H1 (cell line): ENCODE data around the gene STX4. TPM values are rescaled to one million over a fixed set of nuclear protein-coding genes. Genes with fewer than 3 reads are reported as not detected.
A peak's percentile ranks its signal among the peaks of the same experiment; 100 is the strongest.

Experiments used
- CTCF ChIA-PET: fragments of 300-600 bp; sonication (Branson Sonifier 250); formaldehyde crosslinking; loops from one replicate; lab custom pipeline; 2021; ENCODE audit not compliant: partially characterized antibody; lab: Charles Lee
- POLR2A ChIA-PET: fragments of 300-600 bp; sonication (Branson Sonifier 250); formaldehyde crosslinking; loops from one replicate; lab custom pipeline; 2021; ENCODE audit warnings: inconsistent platforms; ENCODE audit not compliant: partially characterized antibody; lab: Charles Lee
- DNase-seq, 2 experiments: peaks; one replicate each; pipeline versions ENCODE4 v3.0.0 to v3.0.0-alpha.2; 2010 to 2022; ENCODE audit warnings: low spot score in 2 of 2, low read depth in 1 of 2, mixed read lengths in 1 of 2
- FAIRE-seq: peaks from 2 replicates; lab custom pipeline; 2011; peaks lifted over from hg19 to GRCh38; lab: Jason Lieb, UNC
- H2AFZ ChIP-seq: 2 replicates; pipeline ENCODE4 v1.8.1; 2012; ENCODE audit warnings: low read length, inconsistent platforms
- H2AK5ac ChIP-seq: 2 replicates; pipeline ENCODE4 v1.6.1; 2013; ENCODE audit warnings: low read depth, low read length
- H2BK120ac ChIP-seq: replicated peaks from 2 replicates; pipeline ENCODE3; 2013; ENCODE audit warnings: low read depth, low read length, inconsistent platforms
- H2BK12ac ChIP-seq: 2 replicates; pipeline ENCODE4 v1.6.1; 2013; ENCODE audit warnings: low read depth, low read length
- H2BK15ac ChIP-seq: 2 replicates; pipeline ENCODE4 v1.6.1; 2013; ENCODE audit warnings: low read length
- H2BK20ac ChIP-seq: 2 replicates; pipeline ENCODE4 v1.6.1; 2013; ENCODE audit warnings: low read length
- H2BK5ac ChIP-seq: 2 replicates; pipeline ENCODE4 v1.6.1; 2013; ENCODE audit warnings: low read depth, low read length
- H3K14ac ChIP-seq: 2 replicates; pipeline ENCODE4 v1.6.1; 2013; ENCODE audit warnings: inconsistent platforms; ENCODE audit not compliant: insufficient read length
- H3K18ac ChIP-seq: 2 replicates; pipeline ENCODE4 v1.6.1; 2013; ENCODE audit warnings: low read length; ENCODE audit errors: extremely low read depth
- H3K23ac ChIP-seq: 2 replicates; pipeline ENCODE4 v1.6.1; 2013; ENCODE audit warnings: inconsistent platforms; ENCODE audit not compliant: insufficient read length
- H3K23me2 ChIP-seq: 2 replicates; pipeline ENCODE4 v1.6.1; 2013; ENCODE audit warnings: low read depth, low read length
- H3K27ac ChIP-seq: 2 replicates; pipeline ENCODE4 v1.6.1; 2011; ENCODE audit warnings: low read depth, low read length, inconsistent platforms
- H3K27me3 ChIP-seq, 4 experiments: replicated peaks in 1 of 4; 1 replicate in 1 of 4; 2 replicates in 3 of 4; pipeline versions ENCODE4 v1.6.1 to v1.8.1; 2011 to 2013; ENCODE audit warnings: low read length in 3 of 4, mild to moderate bottlenecking in 3 of 4, inconsistent platforms in 2 of 4, mixed read lengths in 2 of 4, moderate library complexity in 1 of 4; ENCODE audit not compliant: control insufficient read depth in 3 of 4, insufficient read depth in 3 of 4; ENCODE audit errors: extremely low read depth in 1 of 4
- H3K36me3 ChIP-seq, 4 experiments: 2 replicates each; pipeline versions ENCODE4 v1.6.1 to v1.8.1; 2011 to 2013; ENCODE audit warnings: mild to moderate bottlenecking in 4 of 4, low read length in 3 of 4, moderate library complexity in 2 of 4, control low read depth in 1 of 4, inconsistent platforms in 1 of 4; ENCODE audit not compliant: insufficient read depth in 4 of 4, control insufficient read depth in 2 of 4
- H3K4ac ChIP-seq: replicated peaks from 2 replicates; pipeline ENCODE3; 2013; ENCODE audit warnings: low read length, low read depth, mixed read lengths, inconsistent platforms; ENCODE audit not compliant: insufficient read length
- H3K4me1 ChIP-seq, 4 experiments: replicated peaks in 1 of 4; 1 replicate in 1 of 4; 2 replicates in 3 of 4; pipeline versions ENCODE4 v1.6.1 to v1.8.1; 2011 to 2013; ENCODE audit warnings: low read length in 3 of 4, inconsistent platforms in 2 of 4, mixed read lengths in 1 of 4; ENCODE audit not compliant: insufficient read depth in 4 of 4, control insufficient read depth in 3 of 4
- H3K4me2 ChIP-seq, 2 experiments: 2 replicates each; pipeline versions ENCODE4 v1.6.1 to v1.8.1; 2011 to 2013; ENCODE audit warnings: low read depth in 2 of 2, low read length in 2 of 2, control low read depth in 1 of 2, inconsistent platforms in 1 of 2, mild to moderate bottlenecking in 1 of 2; ENCODE audit not compliant: insufficient read depth in 1 of 2
- H3K4me3 ChIP-seq, 4 experiments: fragments of 200-600, 300-600 bp in 1 of 4; sonication (generic), shearing (Covaris generic), sonication (Bioruptor Twin) in 1 of 4; 2 replicates each; pipeline versions ENCODE4 v1.5.1 to v1.8.1; 2011 to 2016; ENCODE audit warnings: low read length in 4 of 4, low read depth in 3 of 4, control low read depth in 2 of 4, inconsistent platforms in 2 of 4, mild to moderate bottlenecking in 2 of 4, mixed read lengths in 1 of 4, moderate library complexity in 1 of 4; ENCODE audit not compliant: insufficient read depth in 2 of 4; ENCODE audit errors: extremely low read depth in 1 of 4
- H3K56ac ChIP-seq: replicated peaks from 2 replicates; pipeline ENCODE3; 2013; ENCODE audit warnings: low read depth, mild to moderate bottlenecking, mixed read lengths, low read length, inconsistent platforms; ENCODE audit not compliant: insufficient read length
- H3K79me1 ChIP-seq: 2 replicates; pipeline ENCODE4 v1.6.1; 2013; ENCODE audit warnings: low read depth, low read length, control low read depth
- H3K79me2 ChIP-seq, 2 experiments: 2 replicates each; pipeline versions ENCODE4 v1.6.1 to v1.8.1; 2012 to 2013; ENCODE audit warnings: low read length in 2 of 2, mild to moderate bottlenecking in 2 of 2, inconsistent platforms in 1 of 2; ENCODE audit not compliant: insufficient read depth in 2 of 2, control insufficient read depth in 1 of 2
- H3K9ac ChIP-seq, 4 experiments: replicated peaks in 1 of 4; 1 replicate in 1 of 4; 2 replicates in 3 of 4; pipeline versions ENCODE4 v1.6.1 to v1.8.1; 2011 to 2013; ENCODE audit warnings: low read depth in 3 of 4, low read length in 3 of 4, control low read depth in 2 of 4, mild to moderate bottlenecking in 2 of 4, moderate library complexity in 2 of 4, inconsistent platforms in 1 of 4; ENCODE audit errors: extremely low read depth in 1 of 4
- H3K9me3 ChIP-seq, 2 experiments: 2 replicates each; pipeline versions ENCODE4 v1.6.1 to v1.8.1; 2012 to 2013; ENCODE audit warnings: mild to moderate bottlenecking in 2 of 2, moderate library complexity in 2 of 2, control low read depth in 1 of 2, inconsistent platforms in 1 of 2, low read depth in 1 of 2, low read length in 1 of 2, mixed read lengths in 1 of 2; ENCODE audit not compliant: insufficient read depth in 2 of 2
- H4K20me1 ChIP-seq, 2 experiments: replicated peaks in 1 of 2; 2 replicates each; pipeline versions ENCODE3 to v1.8.1; 2011 to 2013; ENCODE audit warnings: inconsistent platforms in 2 of 2, low read length in 2 of 2, mild to moderate bottlenecking in 1 of 2; ENCODE audit not compliant: insufficient read depth in 2 of 2, control insufficient read depth in 1 of 2
- H4K5ac ChIP-seq: 2 replicates; pipeline ENCODE4 v1.6.1; 2013; ENCODE audit warnings: low read length, low read depth, mixed read lengths, inconsistent platforms; ENCODE audit not compliant: insufficient read length
- H4K8ac ChIP-seq: 2 replicates; pipeline ENCODE4 v1.8.0; 2013; ENCODE audit warnings: mild to moderate bottlenecking, moderate library complexity, low read length, inconsistent platforms; ENCODE audit not compliant: insufficient read depth; ENCODE audit errors: extremely low read depth
- H4K91ac ChIP-seq: replicated peaks from 2 replicates; pipeline ENCODE3; 2013; ENCODE audit warnings: low read length, mixed read lengths, inconsistent platforms; ENCODE audit not compliant: insufficient read length
- CEBPB ChIP-seq: IDR thresholded peaks from 2 replicates; pipeline ENCODE4 v1.6.1; 2012; ENCODE audit warnings: low read depth, low read length
- POLR2A ChIP-seq, 2 experiments: IDR thresholded peaks; 1 replicate in 1 of 2; 2 replicates in 1 of 2; pipeline ENCODE4 v1.6.1; 2011; ENCODE audit warnings: low read depth in 2 of 2, low read length in 2 of 2, mild to moderate bottlenecking in 2 of 2; ENCODE audit errors: control extremely low read depth in 1 of 2
- WGBS, 2 experiments: shearing (Covaris generic) in 1 of 2; methylation state at CpG; one replicate each; pipeline versions ENCODE4 v1.1.6 to v1.1.7; 2013 to 2015; ENCODE audit warnings: low lambda C conversion rate in 2 of 2, mixed read lengths in 2 of 2, inconsistent platforms in 1 of 2, low coverage in 1 of 2, missing lambda C conversion rate in 1 of 2; ENCODE audit not compliant: insufficient replicate concordance in 2 of 2, insufficient coverage in 1 of 2, insufficient read length in 1 of 2; ENCODE audit errors: extremely low coverage in 1 of 2, missing lambda C conversion rate in 1 of 2; 5-methylcytosine and 5-hydroxymethylcytosine counted together
- polyA plus RNA-seq, 7 experiments: library from polyadenylated mRNA; depleted of rRNA in 3 of 7; stranded (reverse) in 5 of 7; unstranded in 2 of 7; fragments of >200 nt in 5 of 7; fragments of 200-250 nt in 2 of 7; gene quantifications; 1 replicate in 5 of 7; 2 replicates in 1 of 7; 4 replicates in 1 of 7; pipeline versions ENCODE4 v1.2.1 to v1.2.3, GENCODE V29; 2011 to 2013; ENCODE audit warnings: missing spikeins in 2 of 7, mixed read lengths in 2 of 7
- total RNA-seq: library from RNA; stranded (reverse); fragmentation: NEBNext Ultra II Directional; extraction: Animal tissue kit (Norgen Biotek cat#: 25700); gene quantifications from 2 replicates; pipeline ENCODE4 v1.2.1, GENCODE V29; 2021

Gene STX4
- total and polyA plus RNA-seq, 2 of the 8 experiments (the other 6 are each of a cell fraction or from before 2014, with no cell fraction given), result 25.8 to 32.3 TPM

- Histone ChIP-seq H3K4ac (no peak overlapping the region), H4K5ac (no peak overlapping the region), H2AFZ (no peak overlapping the region), H2BK5ac (no peak overlapping the region), H3K4me1 (no peaks in the 10 kb centered on the region), H3K23me2 (no peaks in the 10 kb centered on the region), H3K56ac (no peak overlapping the region), H4K91ac (no peak overlapping the region), H3K79me1 (peaks cover 6% of the 10 kb centered on the region), H3K18ac (no peak overlapping the region), H2AK5ac (no peak overlapping the region), H3K23ac (no peak overlapping the region), H4K8ac (no peak overlapping the region), H3K4me3 (no peak overlapping the region), H3K79me2 (peaks cover 0 to 4% of the 10 kb centered on the region in 2 experiments; a peak in 1 of 4 replicates), H2BK120ac (no peak overlapping the region), H4K20me1 (peaks cover 11 to 23% of the 10 kb centered on the region in 2 experiments), H3K9me3 (no peaks in the 10 kb centered on the region), H3K27me3 (no peaks in the 10 kb centered on the region), H2BK20ac (no peak overlapping the region), H3K9ac (no peak overlapping the region)
- ChIA-PET CTCF (interaction anchor here (0.8 to 1.7 kb wide), 3 partner anchors 9 to 131 kb away, joined by 3 to 4 read pairs (median 3); no protein-coding TSS in a partner anchor), POLR2A (interaction anchor here (0.8 to 4.7 kb wide), 8 partner anchors 9 to 120 kb away, joined by 3 to 34 read pairs (median 4); partner anchors contain the start of genes ZNF646 and ZNF668)
- no peak for DNase-seq
- TF ChIP-seq CEBPB, result no peak
- TF ChIP-seq POLR2A (IDR thresholded peaks at IDR 0.05; ENCODE audit: control extremely low read depth in 1 of 2, low read depth in 2 of 2, low read length in 2 of 2), result peak in 1 of 2 experiments; percentile 6; a peak in 1 of 3 replicates
- TF ChIP-seq, all 59 proteins: peak for 1
- FAIRE-seq, result no peak
- Histone ChIP-seq H2BK15ac (no peak overlapping the region), H3K4me2 (no peak overlapping the region), H2BK12ac (no peak overlapping the region), H3K27ac (no peak overlapping the region), H3K14ac (no peak overlapping the region), H3K36me3 (peaks cover 0 to 23% (median 9%) of the 10 kb centered on the region in 4 experiments; a peak in 6 of 8 replicates)
- WGBS, 2 experiments, result 95% methylated on average over 13 of the region's 13 CpGs; no CpG with 5 or more reads in 1 of the 2 experiments
Measured at GRCh38 chr16:31083981-31084380, 50.6 kb downstream of the STX4 start.
